Loucy (cell line): Measurements from ENCODE around the gene TUT4.

Experiments
- CTCF ChIP-seq: fragments of 200-600 bp; sonication (generic); conservative IDR thresholded peaks from 2 replicates; pipeline ENCODE4 v1.5.1; 2014; ENCODE audit warnings: mild to moderate bottlenecking, antibody characterized with exemption, low read length
- EZH2phosphoT487 ChIP-seq: fragments of 200-600 bp; IDR thresholded peaks from 2 replicates; pipeline ENCODE4 v1.6.1; 2018; ENCODE audit warnings: antibody characterized with exemption, mild to moderate bottlenecking, moderate library complexity, borderline replicate concordance

DNA sequence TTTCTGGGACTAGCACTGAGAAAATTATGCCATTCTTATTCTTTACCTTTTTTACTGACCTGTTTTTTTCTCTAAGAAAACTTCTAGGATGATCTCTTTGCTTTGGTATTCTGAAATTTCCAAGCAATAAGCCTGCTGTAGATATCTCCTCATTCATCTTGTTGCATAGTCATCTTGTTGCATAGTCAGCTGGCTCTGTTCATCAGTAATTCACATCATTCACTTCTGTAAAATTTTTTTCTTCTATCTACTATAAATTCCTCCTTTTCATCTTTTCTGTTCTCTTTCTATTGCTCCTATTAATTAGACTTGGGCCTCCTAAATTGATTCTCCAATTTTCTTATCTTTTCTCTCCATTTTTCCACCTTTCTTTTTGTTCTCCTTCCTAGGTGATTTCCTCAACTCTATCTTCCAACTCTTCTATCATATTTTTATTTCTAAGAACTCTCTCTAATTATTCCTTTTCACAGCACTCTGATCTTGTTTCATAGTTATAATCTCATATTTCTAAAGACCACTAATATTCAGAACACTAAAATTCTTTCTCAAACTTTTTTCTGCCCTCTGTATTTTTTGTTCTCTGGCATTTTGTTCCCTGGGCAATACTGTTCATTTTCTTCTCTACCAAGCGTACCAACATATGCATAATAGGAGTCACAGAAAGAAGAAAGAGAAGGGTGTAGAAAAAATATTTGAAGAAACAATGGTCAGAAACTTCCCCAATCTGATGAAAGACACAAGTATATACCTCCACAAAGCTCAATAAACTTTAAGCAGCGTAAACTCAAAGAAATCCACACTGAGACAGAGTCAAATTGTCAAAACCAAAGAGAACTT is 17.7 kb downstream of the TUT4 start:
- no peak for TF ChIP-seq CTCF
- TF ChIP-seq EZH2phosphoT487 = no peak
